LNCAP (cell line): ENCODE measurements around the gene SHOX.

Source experiments
- TF ChIP-seq, protein P1 (sequence below): fragments of 450-650 bp; IDR thresholded peaks from 2 replicates; pipeline ENCODE4 v1.5.1; 2017; ENCODE audit warnings: mild to moderate bottlenecking

The SHOX gene

DNA sequence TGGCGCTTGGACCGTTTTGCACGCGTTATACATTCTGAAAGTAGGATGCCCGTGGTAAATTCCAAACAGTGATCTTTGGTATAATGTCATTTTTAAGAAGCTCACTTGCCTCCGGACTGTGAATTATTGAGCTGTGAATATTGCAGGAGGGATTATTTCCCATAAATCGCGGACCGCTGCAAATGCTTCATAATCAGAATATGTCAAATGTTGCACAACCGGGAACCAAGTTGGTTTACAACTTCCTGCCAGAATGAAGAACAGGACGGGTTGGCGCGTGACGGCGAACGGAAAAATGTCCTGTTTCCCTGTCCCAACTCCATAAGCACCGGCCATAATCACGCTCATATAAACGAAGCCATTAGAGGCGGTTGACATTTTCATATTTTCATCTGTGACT, 67.6 kb downstream of the SHOX start:
- TF ChIP-seq, protein P1, sequence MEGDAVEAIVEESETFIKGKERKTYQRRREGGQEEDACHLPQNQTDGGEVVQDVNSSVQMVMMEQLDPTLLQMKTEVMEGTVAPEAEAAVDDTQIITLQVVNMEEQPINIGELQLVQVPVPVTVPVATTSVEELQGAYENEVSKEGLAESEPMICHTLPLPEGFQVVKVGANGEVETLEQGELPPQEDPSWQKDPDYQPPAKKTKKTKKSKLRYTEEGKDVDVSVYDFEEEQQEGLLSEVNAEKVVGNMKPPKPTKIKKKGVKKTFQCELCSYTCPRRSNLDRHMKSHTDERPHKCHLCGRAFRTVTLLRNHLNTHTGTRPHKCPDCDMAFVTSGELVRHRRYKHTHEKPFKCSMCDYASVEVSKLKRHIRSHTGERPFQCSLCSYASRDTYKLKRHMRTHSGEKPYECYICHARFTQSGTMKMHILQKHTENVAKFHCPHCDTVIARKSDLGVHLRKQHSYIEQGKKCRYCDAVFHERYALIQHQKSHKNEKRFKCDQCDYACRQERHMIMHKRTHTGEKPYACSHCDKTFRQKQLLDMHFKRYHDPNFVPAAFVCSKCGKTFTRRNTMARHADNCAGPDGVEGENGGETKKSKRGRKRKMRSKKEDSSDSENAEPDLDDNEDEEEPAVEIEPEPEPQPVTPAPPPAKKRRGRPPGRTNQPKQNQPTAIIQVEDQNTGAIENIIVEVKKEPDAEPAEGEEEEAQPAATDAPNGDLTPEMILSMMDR = no peak

DNA sequence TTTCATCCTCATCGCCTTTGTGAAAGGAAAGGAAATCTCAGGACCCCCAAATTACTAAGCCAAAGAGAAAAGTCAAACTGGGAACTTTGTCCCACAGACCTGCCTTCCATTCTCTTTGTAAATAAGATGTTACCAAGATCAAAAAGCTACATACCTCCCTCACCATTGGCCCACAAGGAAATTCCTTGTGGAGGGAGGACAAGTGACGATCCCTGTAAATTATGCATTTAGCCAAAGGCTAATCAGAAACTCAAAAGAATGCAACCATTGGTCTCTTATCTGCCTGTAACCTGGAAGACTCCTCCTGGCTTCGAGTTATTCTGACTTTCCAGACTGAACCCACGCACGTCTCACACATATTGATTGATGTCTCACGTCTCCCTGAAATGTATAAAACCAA, 70.3 kb downstream of the SHOX start:
- TF ChIP-seq, protein P1 = no peak

DNA sequence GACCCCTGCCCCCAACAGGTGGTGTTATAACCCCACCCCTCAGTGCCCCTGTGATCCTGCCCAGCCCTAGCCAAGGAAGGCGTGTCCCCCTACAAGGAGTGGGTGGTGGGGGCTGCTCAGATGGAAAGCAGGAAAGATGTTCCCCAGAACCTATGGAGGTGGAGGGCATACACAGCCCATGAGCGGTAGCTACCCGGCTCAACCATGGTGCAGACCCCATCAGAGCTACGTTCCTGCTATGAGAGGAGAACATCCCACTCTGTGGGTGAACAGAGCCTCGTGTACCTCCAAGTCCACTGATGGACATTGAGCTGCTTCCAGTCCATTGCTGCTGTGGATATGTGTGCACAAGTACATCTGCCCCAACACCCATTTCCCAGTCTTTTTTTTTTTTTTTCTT, 71.1 kb downstream of the SHOX start:
- TF ChIP-seq, protein P1 = no peak

DNA sequence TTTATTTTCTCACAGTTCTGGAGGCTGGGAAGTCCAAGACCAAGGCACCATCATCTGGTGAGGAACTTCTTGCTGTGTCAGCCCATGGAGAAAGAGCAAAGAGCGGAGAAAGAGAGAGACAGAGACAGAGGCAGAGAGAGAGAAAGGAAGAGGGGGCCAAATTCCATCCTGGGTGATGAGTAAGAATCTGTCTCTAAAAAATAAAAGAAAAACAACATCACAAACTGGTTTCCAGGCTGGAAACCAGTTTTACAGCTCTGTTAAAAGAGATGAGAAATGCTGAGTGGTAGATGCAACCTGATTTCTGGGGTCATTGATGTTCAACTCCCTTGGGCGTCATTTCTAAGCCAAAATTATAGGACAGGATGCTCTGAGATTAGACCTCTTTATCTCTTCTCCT, 72.9 kb downstream of the SHOX start:
- TF ChIP-seq, protein P1 = no peak

DNA sequence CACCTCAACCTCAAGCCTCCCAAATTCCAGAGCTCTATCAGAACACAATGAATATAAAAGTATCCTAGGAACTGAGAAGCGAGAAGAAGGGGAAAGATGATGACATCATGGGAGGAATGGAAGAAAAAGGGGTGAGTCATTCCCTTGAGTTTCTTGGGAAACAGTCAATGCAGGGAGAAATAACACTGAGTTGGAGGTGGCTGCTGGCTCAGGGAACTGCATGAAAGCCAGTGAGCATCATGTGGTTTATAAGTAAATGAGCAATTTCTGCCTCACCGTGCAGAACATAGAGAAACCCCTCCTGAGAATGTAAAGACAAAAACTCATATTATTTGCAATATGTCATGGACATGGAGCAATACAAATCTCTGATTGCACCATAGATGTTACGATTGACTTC, 73.3 kb downstream of the SHOX start:
- TF ChIP-seq, protein P1 = no peak
